ENCODE measurements around the gene RO60.

Gene RO60

GRCh38 chr1:193059282-193060114 is at the start of gene RO60, which contains the start of gene UCHL5:
TSS of gene RO60 (plus strand) at chr1:193059612. CDS start at chr1:193069055, 9,443 bp downstream.
TSS of gene UCHL5 (minus strand) at chr1:193059360. CDS start at chr1:193059260, 100 bp downstream.
- peaks cover 18% of the 10 kb centered on the region for H3K36me3 Mint-ChIP-seq (ENCODE audit: low read depth)
- no peaks in the 10 kb centered on the region for H3K27me3 Mint-ChIP-seq (ENCODE audit: low read depth)
- peak within 1 kb of the TSS; percentile 94 to 97 (median 97) for H3K27ac Mint-ChIP-seq
- TF ChIP-seq CTCF (IDR thresholded peaks at IDR 0.05; ENCODE audit: unreplicated experiment in 3 of 3): no peak
- no peaks in the 10 kb centered on the region for H3K9me3 Mint-ChIP-seq
- H3K4me3 Mint-ChIP-seq: peak within 1 kb of the TSS; percentile 94 to 98 (median 98)
- H3K4me1 Mint-ChIP-seq: peaks cover 30% of the 10 kb centered on the region

- H3K4me1 Mint-ChIP-seq: peaks cover 4% of the 10 kb centered on the region
Measured at GRCh38 chr1:193011406-193011805, 48.0 kb upstream of the RO60 start.

GRCh38 chr1:193013005-193013404 is 46.4 kb upstream of the RO60 start:
- Mint-ChIP-seq H3K4me3 (no peak overlapping the region), H3K27me3 (ENCODE audit: low read depth) (no peaks in the 10 kb centered on the region), H3K36me3 (ENCODE audit: low read depth) (peaks cover 3% of the 10 kb centered on the region), H3K9me3 (no peaks in the 10 kb centered on the region), H3K27ac (peak overlapping the region in 1 of 3 experiments; percentile 2), H3K4me1 (peaks cover 4% of the 10 kb centered on the region)
- TF ChIP-seq CTCF (IDR thresholded peaks at IDR 0.05; ENCODE audit: unreplicated experiment in 3 of 3): no peak

More at GRCh38 chr1:193011406-193011805, 48.0 kb upstream of the RO60 start:
- Mint-ChIP-seq H3K27ac (no peak overlapping the region), H3K9me3 (peaks cover 2% of the 10 kb centered on the region), H3K4me3 (no peak overlapping the region), H3K36me3 (ENCODE audit: low read depth) (peaks cover 5% of the 10 kb centered on the region), H3K27me3 (ENCODE audit: low read depth) (no peaks in the 10 kb centered on the region)
- no peak for TF ChIP-seq CTCF (IDR thresholded peaks at IDR 0.05; ENCODE audit: unreplicated experiment in 3 of 3)

DNA sequence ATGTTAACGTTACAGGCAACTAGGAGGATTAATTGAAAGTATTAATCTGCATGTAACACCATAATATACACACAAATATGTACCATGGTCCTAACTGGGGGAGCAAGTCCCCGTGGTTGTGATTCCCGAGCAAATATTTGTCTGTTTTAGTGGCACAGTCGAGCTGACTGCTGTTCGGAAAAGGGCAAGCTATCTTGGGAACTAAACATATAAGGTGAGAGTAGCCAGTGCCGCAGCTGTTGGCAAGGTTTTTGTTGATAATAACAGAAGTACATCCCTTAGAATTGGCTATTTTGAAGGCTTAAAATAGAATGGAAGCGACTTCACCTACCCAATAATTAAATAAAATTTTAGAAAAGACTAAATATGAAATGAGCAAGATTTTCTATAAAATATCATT is 45.7 kb upstream of the RO60 start:
- Mint-ChIP-seq H3K9me3 (no peaks in the 10 kb centered on the region), H3K4me1 (peaks cover 4% of the 10 kb centered on the region), H3K27me3 (ENCODE audit: low read depth) (no peaks in the 10 kb centered on the region), H3K4me3 (no peak overlapping the region), H3K36me3 (ENCODE audit: low read depth) (peaks cover 3% of the 10 kb centered on the region), H3K27ac (no peak overlapping the region)
- no peak for TF ChIP-seq CTCF (IDR thresholded peaks at IDR 0.05; ENCODE audit: unreplicated experiment in 3 of 3)

GRCh38 chr1:193014400-193014799 is 45.0 kb upstream of the RO60 start:
- no peaks in the 10 kb centered on the region for H3K9me3 Mint-ChIP-seq

More at GRCh38 chr1:193014400-193014799, 45.0 kb upstream of the RO60 start:
- Mint-ChIP-seq H3K4me1 (peaks cover 4% of the 10 kb centered on the region), H3K4me3 (no peak overlapping the region), H3K27ac (peak overlapping the region in 1 of 3 experiments; percentile 5), H3K27me3 (ENCODE audit: low read depth) (no peaks in the 10 kb centered on the region), H3K36me3 (ENCODE audit: low read depth) (peaks cover 3% of the 10 kb centered on the region)
- no peak for TF ChIP-seq CTCF (IDR thresholded peaks at IDR 0.05; ENCODE audit: unreplicated experiment in 3 of 3)

All from nephron (organoid).